ENCODE data around the gene CZIB. TPM values are rescaled to one million over a fixed set of nuclear protein-coding genes. Genes with fewer than 3 reads are reported as not detected.

CZIB gene
- total RNA-seq, 4 donors from 2014 or later = 78.9 to 81.9 (median 80.6) TPM

DNA sequence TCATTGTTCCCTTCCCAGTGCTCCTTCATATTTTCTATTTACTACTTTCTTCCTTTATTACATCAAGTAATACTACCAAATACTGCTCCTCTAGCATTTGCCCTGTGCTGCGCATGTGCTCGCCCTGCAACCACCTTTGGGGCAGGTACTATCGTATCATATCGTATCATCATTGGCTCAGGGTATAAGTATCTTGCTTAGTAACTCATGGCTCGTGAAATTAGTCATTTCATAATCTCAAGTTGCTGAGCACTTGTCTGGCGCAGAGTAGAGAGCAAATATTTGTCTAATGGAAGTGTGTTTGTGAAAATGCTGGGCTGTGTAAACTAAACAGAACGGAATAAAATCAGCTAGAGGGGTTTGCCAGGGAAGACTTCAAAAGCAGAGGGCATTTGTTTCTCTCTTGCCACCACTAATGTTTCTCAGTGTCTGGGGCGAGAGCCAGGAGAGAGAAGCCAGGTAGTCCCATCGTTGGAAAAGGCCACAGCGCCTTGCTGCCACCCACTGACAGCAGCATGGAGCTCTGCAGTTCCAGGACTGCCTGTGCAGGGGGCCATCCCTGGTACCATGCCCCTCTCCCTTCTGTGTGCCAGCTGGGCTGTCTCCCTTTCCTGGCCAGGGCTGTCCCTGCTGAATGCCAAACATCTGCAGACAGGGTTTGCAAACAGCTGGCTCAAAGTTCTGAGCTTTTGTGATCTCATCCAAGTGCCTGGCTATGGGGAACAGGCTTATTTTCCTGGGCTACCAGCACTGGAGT lies 43.8 kb downstream of the CZIB start:
- Histone ChIP-seq H3K4me1 (peaks cover 2 to 7% of the 10 kb centered on the region in 2 donors), H3K27me3 (no peaks in the 10 kb centered on the region), H3K36me3 (no peaks in the 10 kb centered on the region), H3K9me3 (no peaks in the 10 kb centered on the region), H3K4me3 (no peak overlapping the region), H3K27ac (peak overlapping the region in 1 of 2 donors; percentile 45)
- TF ChIP-seq, protein P1, sequence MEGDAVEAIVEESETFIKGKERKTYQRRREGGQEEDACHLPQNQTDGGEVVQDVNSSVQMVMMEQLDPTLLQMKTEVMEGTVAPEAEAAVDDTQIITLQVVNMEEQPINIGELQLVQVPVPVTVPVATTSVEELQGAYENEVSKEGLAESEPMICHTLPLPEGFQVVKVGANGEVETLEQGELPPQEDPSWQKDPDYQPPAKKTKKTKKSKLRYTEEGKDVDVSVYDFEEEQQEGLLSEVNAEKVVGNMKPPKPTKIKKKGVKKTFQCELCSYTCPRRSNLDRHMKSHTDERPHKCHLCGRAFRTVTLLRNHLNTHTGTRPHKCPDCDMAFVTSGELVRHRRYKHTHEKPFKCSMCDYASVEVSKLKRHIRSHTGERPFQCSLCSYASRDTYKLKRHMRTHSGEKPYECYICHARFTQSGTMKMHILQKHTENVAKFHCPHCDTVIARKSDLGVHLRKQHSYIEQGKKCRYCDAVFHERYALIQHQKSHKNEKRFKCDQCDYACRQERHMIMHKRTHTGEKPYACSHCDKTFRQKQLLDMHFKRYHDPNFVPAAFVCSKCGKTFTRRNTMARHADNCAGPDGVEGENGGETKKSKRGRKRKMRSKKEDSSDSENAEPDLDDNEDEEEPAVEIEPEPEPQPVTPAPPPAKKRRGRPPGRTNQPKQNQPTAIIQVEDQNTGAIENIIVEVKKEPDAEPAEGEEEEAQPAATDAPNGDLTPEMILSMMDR (IDR thresholded peaks at IDR 0.05) = peak in 1 of 4 experiments; percentile 4
- TF ChIP-seq POLR2A (IDR thresholded peaks at IDR 0.05) = no peak
- intact Hi-C loops (cut with DNase I; ENCODE audit: low total_unique reads) = no loop called here
- DNase-seq = peak in 1 of 2 donors; percentile 26

DNA sequence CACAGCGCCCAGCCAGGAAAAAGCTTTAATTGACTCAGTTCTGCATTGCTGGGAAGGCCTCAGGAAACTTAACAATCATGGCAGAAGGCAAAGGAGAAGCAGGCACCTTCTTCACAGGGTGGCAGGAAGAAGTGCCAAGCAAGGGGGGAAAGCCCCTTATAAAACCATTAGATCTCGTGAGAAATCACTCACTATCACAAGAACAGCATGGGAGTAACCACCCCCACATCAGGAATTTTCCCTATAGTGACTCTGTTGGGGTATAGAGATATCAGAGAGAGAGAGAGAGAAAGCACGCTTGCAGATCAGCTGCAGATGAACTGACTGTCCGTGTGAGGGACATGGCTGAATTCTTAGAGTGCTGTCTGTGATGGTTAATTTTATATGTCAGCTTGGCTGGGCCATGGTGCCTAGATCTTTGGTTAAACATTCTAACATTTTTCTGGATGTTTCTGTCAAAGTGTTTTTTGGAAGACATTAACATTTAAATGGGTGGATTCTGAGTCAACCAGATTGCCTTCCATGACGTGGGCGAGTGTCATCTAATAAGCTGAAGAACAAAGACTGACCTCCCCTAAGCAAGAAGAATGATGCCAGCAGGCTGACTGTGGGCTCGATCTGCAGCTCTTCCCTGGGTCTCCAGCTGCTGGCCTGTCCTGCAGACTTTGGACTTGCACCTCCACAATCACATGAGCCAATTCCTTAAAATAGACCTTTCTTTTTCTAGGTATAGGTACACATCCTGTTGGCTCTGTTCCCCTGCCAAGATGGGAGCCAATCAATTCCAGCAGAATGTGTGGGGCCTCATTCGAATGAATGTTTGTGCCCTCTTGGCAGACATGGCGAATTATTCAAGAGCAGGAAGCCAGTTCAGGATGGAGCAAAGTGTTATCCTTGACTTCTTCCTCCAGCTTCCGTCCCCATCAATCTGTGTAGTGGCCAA lies 45.2 kb downstream of the CZIB start:
- H3K27ac ChIP-seq = no peak overlapping the region
- H3K9me3 ChIP-seq = no peaks in the 10 kb centered on the region
- H3K4me3 ChIP-seq = no peak overlapping the region
- H3K36me3 ChIP-seq = no peaks in the 10 kb centered on the region
- H3K4me1 ChIP-seq = peaks cover 0 to 7% of the 10 kb centered on the region in 2 donors
- intact Hi-C loops (cut with DNase I; ENCODE audit: low total_unique reads) = no loop called here
- no peak for TF ChIP-seq POLR2A (IDR thresholded peaks at IDR 0.05)
- TF ChIP-seq, protein P1 (IDR thresholded peaks at IDR 0.05) = no peak
- no peak for DNase-seq
- no peaks in the 10 kb centered on the region for H3K27me3 ChIP-seq

DNA sequence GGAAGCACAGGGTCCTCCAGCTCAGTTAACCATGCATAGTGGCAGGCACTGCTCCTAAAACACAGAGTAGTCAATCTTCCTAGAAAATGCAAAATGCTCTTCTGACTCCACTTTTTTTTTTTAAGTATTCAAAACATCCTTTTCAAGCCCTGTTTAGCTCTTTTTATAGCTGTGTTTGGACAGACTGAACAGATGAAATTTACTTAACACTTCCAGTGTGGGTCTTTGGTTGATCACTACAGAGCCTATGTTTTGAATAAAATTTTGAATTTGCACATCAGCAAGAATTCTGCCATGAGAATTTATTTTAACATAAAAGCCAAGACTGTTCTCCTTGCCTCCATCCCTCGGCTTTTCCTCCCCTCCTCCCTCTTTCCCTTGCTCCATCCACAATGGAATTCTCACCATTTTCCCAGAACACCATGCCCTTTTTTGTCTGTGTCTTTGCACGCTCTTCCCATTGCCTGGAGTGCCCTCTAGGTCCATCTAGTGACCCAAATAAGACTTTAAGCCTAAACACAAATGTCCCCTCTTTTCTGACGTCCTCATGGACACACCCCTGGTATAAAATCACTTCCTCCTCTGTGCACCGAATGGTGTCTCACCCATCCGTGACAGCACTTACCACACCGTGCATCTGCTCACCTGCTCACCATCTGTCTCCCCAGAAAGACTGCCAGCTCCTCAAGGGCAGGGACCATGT lies 47.9 kb downstream of the CZIB start:
- Histone ChIP-seq H3K4me3 (no peak overlapping the region), H3K36me3 (no peaks in the 10 kb centered on the region), H3K27ac (peak overlapping the region in 1 of 2 donors; percentile 46), H3K9me3 (no peaks in the 10 kb centered on the region), H3K4me1 (peaks cover 0 to 7% of the 10 kb centered on the region in 2 donors), H3K27me3 (no peaks in the 10 kb centered on the region)
- TF ChIP-seq, protein P1 (IDR thresholded peaks at IDR 0.05) = peak in 2 of 4 experiments; percentile 9 to 15
- TF ChIP-seq POLR2A (IDR thresholded peaks at IDR 0.05) = no peak
- DNase-seq = no peak
- intact Hi-C loops (cut with DNase I; ENCODE audit: low total_unique reads) = no loop called here

DNA sequence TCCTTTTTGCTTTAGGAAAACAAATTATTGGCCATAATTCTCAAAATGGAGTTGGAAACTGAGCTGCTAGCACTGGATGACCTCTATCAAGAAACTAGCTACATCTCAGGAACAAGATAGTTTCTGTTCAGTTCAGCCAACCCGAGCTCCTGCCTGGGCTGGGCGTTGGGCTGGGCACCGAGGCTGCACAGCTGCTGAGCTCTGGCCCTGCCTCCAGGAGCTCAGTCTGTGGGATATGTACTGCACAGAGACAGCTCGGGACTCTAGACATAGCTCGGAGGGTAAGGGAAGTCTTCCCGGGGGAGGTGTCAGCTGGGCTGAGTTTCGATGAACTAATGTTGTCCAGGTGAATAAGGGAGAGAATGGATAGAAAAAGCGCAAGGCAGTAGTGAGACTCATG lies 53.5 kb downstream of the CZIB start:
- H3K27ac ChIP-seq = no peak overlapping the region
- H3K9me3 ChIP-seq = no peaks in the 10 kb centered on the region
- intact Hi-C loops (cut with DNase I; ENCODE audit: low total_unique reads) = no loop called here
- no peaks in the 10 kb centered on the region for H3K36me3 ChIP-seq
- DNase-seq = no peak
- no peak overlapping the region for H3K4me3 ChIP-seq
- no peaks in the 10 kb centered on the region for H3K4me1 ChIP-seq
- H3K27me3 ChIP-seq = no peaks in the 10 kb centered on the region
- TF ChIP-seq, protein P1 (IDR thresholded peaks at IDR 0.05) = no peak
- no peak for TF ChIP-seq POLR2A (IDR thresholded peaks at IDR 0.05)
